Ishikawa (cell line): Measurements from ENCODE around the gene NCK2.

Source experiments
- EGR1 ChIP-seq: IDR thresholded peaks from 2 replicates; pipeline ENCODE4 v1.6.1; 2012
- EP300 ChIP-seq: IDR thresholded peaks from 2 replicates; pipeline ENCODE4 v1.6.1; 2012; ENCODE audit warnings: borderline replicate concordance
- FOXM1 ChIP-seq: IDR thresholded peaks from 2 replicates; pipeline ENCODE4 v1.6.1; 2012; ENCODE audit warnings: low read depth, borderline replicate concordance
- MAX ChIP-seq: IDR thresholded peaks from 2 replicates; pipeline ENCODE4 v1.6.1; 2012
- RAD21 ChIP-seq: IDR thresholded peaks from 2 replicates; pipeline ENCODE4 v1.6.1; 2012; ENCODE audit warnings: low read depth
- TCF12 ChIP-seq: IDR thresholded peaks from 2 replicates; pipeline ENCODE4 v1.6.1; 2012; ENCODE audit warnings: low read depth
- TEAD4 ChIP-seq: IDR thresholded peaks from 2 replicates; pipeline ENCODE4 v1.6.1; 2012
- YY1 ChIP-seq: IDR thresholded peaks from 2 replicates; pipeline ENCODE4 v1.6.1; 2012; ENCODE audit warnings: low read depth
- TF ChIP-seq, protein P1 (sequence below): IDR thresholded peaks from 2 replicates; pipeline ENCODE4 v1.6.1; 2012; ENCODE audit warnings: low read depth, mild to moderate bottlenecking
- TF ChIP-seq, protein P2 (sequence below): IDR thresholded peaks from 2 replicates; pipeline ENCODE4 v1.6.1; 2012

DNA sequence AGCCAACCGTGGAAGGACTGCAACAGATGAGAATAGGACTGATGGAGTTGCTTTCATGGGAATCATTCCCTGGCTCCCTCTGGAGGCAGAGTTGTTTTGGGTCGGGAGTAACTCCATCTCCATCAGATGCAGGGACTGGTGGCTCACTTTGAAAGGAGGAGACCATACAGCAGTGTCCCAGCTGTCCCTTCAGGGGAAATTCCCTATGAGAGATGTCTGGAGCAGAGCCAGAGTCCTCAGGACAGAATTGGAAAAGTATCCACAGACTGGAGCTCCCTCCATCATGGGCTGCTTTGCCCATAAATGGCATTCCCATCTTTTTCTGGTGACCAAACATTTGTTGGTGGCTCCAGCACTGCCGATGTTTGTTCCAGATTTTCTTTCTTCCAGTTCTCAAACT, 144.3 kb downstream of the NCK2 start:
- TF ChIP-seq RAD21 (no peak), MAX (no peak), EGR1 (no peak), TCF12 (no peak), TEAD4 (no peak), FOXM1 (no peak), EP300 (no peak), YY1 (no peak)
- TF ChIP-seq, protein P1, sequence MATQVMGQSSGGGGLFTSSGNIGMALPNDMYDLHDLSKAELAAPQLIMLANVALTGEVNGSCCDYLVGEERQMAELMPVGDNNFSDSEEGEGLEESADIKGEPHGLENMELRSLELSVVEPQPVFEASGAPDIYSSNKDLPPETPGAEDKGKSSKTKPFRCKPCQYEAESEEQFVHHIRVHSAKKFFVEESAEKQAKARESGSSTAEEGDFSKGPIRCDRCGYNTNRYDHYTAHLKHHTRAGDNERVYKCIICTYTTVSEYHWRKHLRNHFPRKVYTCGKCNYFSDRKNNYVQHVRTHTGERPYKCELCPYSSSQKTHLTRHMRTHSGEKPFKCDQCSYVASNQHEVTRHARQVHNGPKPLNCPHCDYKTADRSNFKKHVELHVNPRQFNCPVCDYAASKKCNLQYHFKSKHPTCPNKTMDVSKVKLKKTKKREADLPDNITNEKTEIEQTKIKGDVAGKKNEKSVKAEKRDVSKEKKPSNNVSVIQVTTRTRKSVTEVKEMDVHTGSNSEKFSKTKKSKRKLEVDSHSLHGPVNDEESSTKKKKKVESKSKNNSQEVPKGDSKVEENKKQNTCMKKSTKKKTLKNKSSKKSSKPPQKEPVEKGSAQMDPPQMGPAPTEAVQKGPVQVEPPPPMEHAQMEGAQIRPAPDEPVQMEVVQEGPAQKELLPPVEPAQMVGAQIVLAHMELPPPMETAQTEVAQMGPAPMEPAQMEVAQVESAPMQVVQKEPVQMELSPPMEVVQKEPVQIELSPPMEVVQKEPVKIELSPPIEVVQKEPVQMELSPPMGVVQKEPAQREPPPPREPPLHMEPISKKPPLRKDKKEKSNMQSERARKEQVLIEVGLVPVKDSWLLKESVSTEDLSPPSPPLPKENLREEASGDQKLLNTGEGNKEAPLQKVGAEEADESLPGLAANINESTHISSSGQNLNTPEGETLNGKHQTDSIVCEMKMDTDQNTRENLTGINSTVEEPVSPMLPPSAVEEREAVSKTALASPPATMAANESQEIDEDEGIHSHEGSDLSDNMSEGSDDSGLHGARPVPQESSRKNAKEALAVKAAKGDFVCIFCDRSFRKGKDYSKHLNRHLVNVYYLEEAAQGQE, result no peak
- TF ChIP-seq, protein P2, sequence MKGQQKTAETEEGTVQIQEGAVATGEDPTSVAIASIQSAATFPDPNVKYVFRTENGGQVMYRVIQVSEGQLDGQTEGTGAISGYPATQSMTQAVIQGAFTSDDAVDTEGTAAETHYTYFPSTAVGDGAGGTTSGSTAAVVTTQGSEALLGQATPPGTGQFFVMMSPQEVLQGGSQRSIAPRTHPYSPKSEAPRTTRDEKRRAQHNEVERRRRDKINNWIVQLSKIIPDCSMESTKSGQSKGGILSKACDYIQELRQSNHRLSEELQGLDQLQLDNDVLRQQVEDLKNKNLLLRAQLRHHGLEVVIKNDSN, result no peak
